ENCODE measurements around the gene CD81.
"Not testable (repeated sequence)": the region's sequence is repeated elsewhere in the genome, so short reads cannot be mapped to it uniquely, and the experiment has no call there.

Gene CD81

GRCh38 chr11:2348986-2349385, 28.1 kb upstream of the CD81 start:
- TF ChIP-seq CTCF (IDR thresholded peaks at IDR 0.05; ENCODE audit: insufficient read depth, missing control alignments) = no peak
- FAIRE-seq = no peak
- DNase-seq (ENCODE audit: insufficient read length, low spot score) = no peak

DNA sequence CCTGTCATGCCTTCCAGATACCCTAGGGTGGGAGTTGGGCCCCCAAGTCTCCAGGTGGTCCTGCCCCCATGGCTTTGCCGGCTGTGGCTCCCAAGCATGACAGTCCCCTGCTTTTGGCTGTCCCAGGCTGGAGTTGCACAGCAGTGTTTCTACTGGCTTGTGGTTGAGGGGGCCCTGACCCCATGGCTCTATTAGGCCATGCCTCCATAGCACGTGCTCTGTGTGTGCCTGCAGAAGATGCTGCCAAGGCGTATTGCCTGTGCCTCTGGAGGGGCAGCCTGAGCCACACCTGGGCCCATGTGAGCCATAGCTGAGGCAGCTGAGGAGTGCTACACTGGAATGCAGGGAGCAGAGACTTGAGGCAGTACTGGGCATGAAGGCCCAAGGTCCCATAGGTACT, 25.4 kb upstream of the CD81 start:
- no peak for TF ChIP-seq CTCF (IDR thresholded peaks at IDR 0.05; ENCODE audit: insufficient read depth, missing control alignments)
- DNase-seq (ENCODE audit: insufficient read length, low spot score) = no peak
- FAIRE-seq = no peak

DNA sequence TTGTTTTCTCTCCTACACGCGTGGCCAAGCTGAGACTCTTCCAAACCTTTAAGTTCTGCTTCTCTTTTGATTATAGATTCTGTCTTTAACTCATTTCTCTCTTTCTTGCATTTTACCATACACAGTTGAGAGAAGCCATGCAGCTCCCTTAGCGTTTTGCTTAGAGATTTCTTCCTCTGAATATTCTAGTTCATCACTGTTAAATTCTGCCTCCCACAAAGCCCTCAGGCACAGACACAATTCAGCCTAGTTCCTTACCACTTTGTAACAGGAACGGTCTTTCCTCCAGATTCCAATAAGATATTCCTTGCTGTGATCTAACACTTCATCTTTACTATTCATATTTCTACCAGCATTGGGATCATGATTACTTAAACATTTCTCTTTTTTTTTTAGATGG, 24.7 kb upstream of the CD81 start:
- TF ChIP-seq CTCF (IDR thresholded peaks at IDR 0.05; ENCODE audit: insufficient read depth, missing control alignments) = no peak
- DNase-seq (ENCODE audit: insufficient read length, low spot score) (no peak), FAIRE-seq (no peak)

DNA sequence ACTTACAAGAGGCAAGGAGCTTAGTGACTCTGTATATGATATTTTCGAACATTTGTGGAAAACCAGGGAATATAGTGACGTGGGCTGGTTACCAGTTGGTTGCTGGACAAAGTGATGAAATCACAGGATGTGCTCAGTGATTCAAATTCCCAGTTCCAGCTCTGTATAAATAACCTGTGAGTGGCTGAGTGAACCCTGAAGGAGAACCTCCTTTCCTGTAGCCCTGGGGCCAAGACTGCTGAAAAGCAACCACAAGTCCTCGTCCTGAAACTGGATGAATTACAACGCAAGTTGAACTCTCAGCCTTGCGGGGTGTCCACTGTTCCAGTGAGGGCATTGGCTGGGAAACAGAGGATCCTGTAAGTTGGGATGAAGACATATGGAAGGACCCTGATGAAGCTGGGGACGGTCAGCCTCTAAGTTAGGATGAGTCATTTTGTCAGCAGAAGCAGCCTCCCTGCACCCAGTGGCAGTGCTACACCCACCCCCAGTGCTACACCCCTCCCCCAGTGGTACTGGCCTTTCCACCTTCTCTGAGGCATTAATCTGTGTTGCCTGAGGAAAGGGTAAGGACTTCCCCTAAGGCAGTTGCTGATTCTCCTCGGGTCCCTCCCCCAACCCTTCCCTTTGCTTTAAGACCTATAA, 22.0 kb upstream of the CD81 start:
- FAIRE-seq (no peak), DNase-seq (ENCODE audit: insufficient read length, low spot score) (no peak)
- TF ChIP-seq CTCF (IDR thresholded peaks at IDR 0.05; ENCODE audit: insufficient read depth, missing control alignments) = no peak

DNA sequence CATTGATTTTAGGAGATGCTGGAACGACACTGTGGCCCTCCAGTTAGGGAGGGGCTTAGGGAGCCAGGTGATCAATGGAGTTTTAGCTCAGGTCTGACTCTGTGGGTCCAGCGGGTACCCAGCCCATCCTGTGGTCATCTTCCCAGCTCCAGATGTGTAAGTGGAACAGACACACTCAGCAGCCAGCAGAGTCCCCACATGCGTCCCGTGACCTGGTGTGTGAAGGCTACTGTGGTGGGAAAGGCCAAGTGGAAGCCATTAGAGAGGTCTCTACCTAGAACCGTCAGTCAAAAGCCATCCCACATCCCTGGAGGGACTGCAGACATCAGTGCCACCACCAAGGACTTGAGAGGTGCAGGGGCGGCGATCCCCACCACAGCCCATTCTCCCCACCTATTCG, 19.9 kb upstream of the CD81 start:
- DNase-seq (ENCODE audit: insufficient read length, low spot score) (no peak), FAIRE-seq (no peak)
- TF ChIP-seq CTCF (IDR thresholded peaks at IDR 0.05; ENCODE audit: insufficient read depth, missing control alignments) = no peak

DNA sequence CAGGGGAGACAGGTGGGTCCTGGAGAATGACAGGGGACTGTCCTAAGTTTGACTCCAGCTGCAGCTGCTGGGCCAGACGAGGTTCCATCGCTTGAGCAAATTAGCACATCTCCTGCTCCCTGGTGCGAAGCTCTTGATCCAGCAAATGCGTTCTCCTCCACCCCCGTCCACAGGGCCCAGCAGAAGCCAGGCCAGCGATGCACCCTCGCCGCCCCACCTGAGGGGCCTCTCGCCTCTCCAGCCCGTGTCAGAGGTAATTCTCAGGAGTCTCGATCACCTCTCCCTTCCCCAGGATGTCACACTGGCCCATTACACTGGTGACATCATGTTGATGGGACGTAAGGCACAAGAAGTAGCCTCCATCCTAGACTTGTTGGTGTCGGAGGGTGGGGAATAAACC, 19.5 kb upstream of the CD81 start:
- not testable (repeated sequence) for DNase-seq (ENCODE audit: insufficient read length, low spot score); FAIRE-seq

DNA sequence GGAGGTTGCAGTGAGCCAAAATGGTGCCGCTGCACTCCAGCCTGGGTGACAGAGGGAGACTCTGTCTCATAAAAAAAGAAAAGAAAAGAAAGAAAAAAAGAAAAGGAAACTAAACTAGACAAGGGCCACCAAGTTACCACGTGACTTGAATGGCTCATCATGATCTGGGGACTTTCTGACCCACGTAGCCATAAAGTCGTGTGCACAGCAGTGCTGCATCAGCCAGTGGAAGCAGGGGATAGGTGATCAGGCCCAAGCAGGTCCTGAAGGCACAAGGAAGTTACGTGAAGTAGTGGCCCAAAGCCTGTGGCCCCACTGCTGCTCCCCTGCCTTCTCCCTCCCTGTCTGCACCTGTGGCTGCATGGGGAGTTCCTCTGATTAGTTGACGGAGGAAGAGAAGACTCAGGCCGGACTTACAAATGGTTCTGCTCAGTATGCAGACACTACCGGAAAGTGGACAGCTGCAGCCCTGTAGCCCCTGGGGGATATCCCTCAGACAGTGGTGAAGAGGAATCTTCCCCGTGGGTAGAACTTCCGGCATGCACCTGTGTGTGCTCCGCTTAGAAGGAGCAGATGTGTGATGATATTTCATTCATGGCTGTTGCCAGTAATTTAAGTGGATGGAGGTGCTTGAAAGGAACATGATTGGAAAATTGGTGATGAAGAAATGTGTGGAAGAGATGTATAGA, 18.2 kb upstream of the CD81 start:
- no peak for DNase-seq (ENCODE audit: insufficient read length, low spot score)
- no peak for FAIRE-seq
- no peak for TF ChIP-seq CTCF (IDR thresholded peaks at IDR 0.05; ENCODE audit: insufficient read depth, missing control alignments)
